ENCODE measurements around the gene ZNF726. TPM values are rescaled to one million over a fixed set of nuclear protein-coding genes. Genes with fewer than 3 reads are reported as not detected.

Gene ZNF726
- polyA plus RNA-seq, 2 of the 4 experiments (the other 2 are of a cell fraction) = 1.3 to 2.1 TPM

DNA sequence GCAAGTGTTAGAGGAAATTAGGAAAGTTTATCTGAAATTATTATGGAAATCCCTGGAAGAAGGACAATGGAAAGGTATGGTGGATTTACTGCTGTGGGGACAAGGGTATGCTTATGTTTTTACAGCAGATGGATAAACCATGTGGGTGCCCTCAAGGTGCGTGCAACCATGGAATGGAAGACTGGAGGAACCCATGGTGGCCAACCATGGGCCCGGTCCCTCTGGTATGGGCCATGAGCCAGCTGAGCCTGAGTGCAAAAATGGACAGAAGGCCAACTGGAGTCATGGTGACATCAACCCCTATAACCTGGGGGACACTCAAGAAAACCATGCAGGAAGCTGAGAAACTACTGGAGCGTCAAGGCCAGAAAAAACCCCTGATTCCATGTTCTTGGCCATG lies 46.1 kb upstream of the ZNF726 start:
- TF ChIP-seq HOXA7 (CRISPR knock-in tag; IDR thresholded peaks at IDR 0.05) = no peak
- TF ChIP-seq ELK1 (IDR thresholded peaks at IDR 0.05; ENCODE audit: low read depth, low read length) = no peak
- no peak for TF ChIP-seq POLR2A (IDR thresholded peaks at IDR 0.05; ENCODE audit: low read length)
- TF ChIP-seq HOXB13 (CRISPR knock-in tag; IDR thresholded peaks at IDR 0.05; ENCODE audit: low read depth) = no peak
- no peak for TF ChIP-seq POLR2AphosphoS2 (conservative IDR thresholded peaks at IDR 0.05; ENCODE audit: low read length)
- no peak for TF ChIP-seq EP300 (IDR thresholded peaks at IDR 0.05)
- no peak for TF ChIP-seq BHLHE40 (IDR thresholded peaks at IDR 0.05; ENCODE audit: low read depth, low read length)
- TF ChIP-seq, protein P1, sequence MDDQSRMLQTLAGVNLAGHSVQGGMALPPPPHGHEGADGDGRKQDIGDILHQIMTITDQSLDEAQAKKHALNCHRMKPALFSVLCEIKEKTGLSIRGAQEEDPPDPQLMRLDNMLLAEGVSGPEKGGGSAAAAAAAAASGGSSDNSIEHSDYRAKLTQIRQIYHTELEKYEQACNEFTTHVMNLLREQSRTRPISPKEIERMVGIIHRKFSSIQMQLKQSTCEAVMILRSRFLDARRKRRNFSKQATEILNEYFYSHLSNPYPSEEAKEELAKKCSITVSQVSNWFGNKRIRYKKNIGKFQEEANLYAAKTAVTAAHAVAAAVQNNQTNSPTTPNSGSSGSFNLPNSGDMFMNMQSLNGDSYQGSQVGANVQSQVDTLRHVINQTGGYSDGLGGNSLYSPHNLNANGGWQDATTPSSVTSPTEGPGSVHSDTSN (IDR thresholded peaks at IDR 0.05) = no peak
- TF ChIP-seq, protein P2, sequence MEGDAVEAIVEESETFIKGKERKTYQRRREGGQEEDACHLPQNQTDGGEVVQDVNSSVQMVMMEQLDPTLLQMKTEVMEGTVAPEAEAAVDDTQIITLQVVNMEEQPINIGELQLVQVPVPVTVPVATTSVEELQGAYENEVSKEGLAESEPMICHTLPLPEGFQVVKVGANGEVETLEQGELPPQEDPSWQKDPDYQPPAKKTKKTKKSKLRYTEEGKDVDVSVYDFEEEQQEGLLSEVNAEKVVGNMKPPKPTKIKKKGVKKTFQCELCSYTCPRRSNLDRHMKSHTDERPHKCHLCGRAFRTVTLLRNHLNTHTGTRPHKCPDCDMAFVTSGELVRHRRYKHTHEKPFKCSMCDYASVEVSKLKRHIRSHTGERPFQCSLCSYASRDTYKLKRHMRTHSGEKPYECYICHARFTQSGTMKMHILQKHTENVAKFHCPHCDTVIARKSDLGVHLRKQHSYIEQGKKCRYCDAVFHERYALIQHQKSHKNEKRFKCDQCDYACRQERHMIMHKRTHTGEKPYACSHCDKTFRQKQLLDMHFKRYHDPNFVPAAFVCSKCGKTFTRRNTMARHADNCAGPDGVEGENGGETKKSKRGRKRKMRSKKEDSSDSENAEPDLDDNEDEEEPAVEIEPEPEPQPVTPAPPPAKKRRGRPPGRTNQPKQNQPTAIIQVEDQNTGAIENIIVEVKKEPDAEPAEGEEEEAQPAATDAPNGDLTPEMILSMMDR (IDR thresholded peaks at IDR 0.05) = no peak
- no peak for TF ChIP-seq CEBPB (IDR thresholded peaks at IDR 0.05)
- TF ChIP-seq JUNB (IDR thresholded peaks at IDR 0.05) = no peak
- TF ChIP-seq CBX2 (IDR thresholded peaks at IDR 0.05; ENCODE audit: borderline replicate concordance, low read depth) = no peak
- TF ChIP-seq RAD21 (conservative IDR thresholded peaks at IDR 0.05 in 1 of 2, IDR thresholded peaks at IDR 0.05 in 1 of 2) = no peak
- no peak for TF ChIP-seq MAFK (IDR thresholded peaks at IDR 0.05; ENCODE audit: partially characterized antibody)
- no peak for TF ChIP-seq ZC3H11A (IDR thresholded peaks at IDR 0.05)
- TF ChIP-seq, protein P3, sequence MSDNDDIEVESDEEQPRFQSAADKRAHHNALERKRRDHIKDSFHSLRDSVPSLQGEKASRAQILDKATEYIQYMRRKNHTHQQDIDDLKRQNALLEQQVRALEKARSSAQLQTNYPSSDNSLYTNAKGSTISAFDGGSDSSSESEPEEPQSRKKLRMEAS (IDR thresholded peaks at IDR 0.05) = no peak
- TF ChIP-seq HES2 (IDR thresholded peaks at IDR 0.05) = no peak
- no peak for TF ChIP-seq E2F6 (IDR thresholded peaks at IDR 0.05; ENCODE audit: borderline replicate concordance, low read depth)
- no peak for TF ChIP-seq HMGXB4 (CRISPR knock-in tag; IDR thresholded peaks at IDR 0.05; ENCODE audit: borderline replicate concordance)
- TF ChIP-seq BCL3 (IDR thresholded peaks at IDR 0.05) = no peak
- POLR2A ChIA-PET = no interaction called here
- ATAC-seq (no peak), DNase-seq (ENCODE audit: low read depth in 1 of 2, low spot score in 1 of 2) (no peak), FAIRE-seq (no peak)
- H3K4me1 ChIP-seq = no peaks in the 10 kb centered on the region
- H3K9me3 ChIP-seq = peaks cover 11% of the 10 kb centered on the region; the same call in 2 of the 3 replicates
- WGBS (ENCODE audit: missing lambda C conversion rate) = 21% methylated on average over 3 of the region's 3 CpGs
- no peak overlapping the region for H3K27ac ChIP-seq
- H3K4me2 ChIP-seq = no peak overlapping the region
- CTCF ChIA-PET = no interaction called here
- H3K4me3 ChIP-seq = no peak overlapping the region

Data from A549 (cell line).